CD4-positive, alpha-beta memory T cell (primary cell): ENCODE results near the gene GLMN. TPM values are rescaled to one million over a fixed set of nuclear protein-coding genes. Genes with fewer than 3 reads are reported as not detected.

Experiments used
- CTCF ChIA-PET: fragments of 350-600 bp; sonication (Branson Sonifier 250); formaldehyde crosslinking; loops from one replicate; lab custom pipeline; 2021; ENCODE audit warnings: inconsistent platforms; ENCODE audit not compliant: partially characterized antibody; lab: Charles Lee
- POLR2A ChIA-PET: fragments of 350-600 bp; sonication (Branson Sonifier 250); formaldehyde crosslinking; loops from one replicate; lab custom pipeline; 2021; ENCODE audit not compliant: partially characterized antibody; lab: Charles Lee
- DNase-seq, 5 donors: peaks; one replicate each; pipeline versions ENCODE4 v3.0.0 to v3.0.0-alpha.2; 2020 to 2022; ENCODE audit warnings: mixed read lengths in 1 of 5
- H3K27ac ChIP-seq: one replicate; pipeline ENCODE4 v1.7.0; 2013; ENCODE audit warnings: low read depth, low read length
- H3K27me3 ChIP-seq: 2 replicates; pipeline ENCODE4 v1.7.0; 2013; ENCODE audit warnings: mild to moderate bottlenecking, low read length, moderate library complexity; ENCODE audit not compliant: insufficient read depth
- H3K36me3 ChIP-seq: 2 replicates; pipeline ENCODE4 v1.7.0; 2013; ENCODE audit warnings: mild to moderate bottlenecking, low read length, moderate library complexity; ENCODE audit not compliant: insufficient read depth
- H3K4me1 ChIP-seq: 2 replicates; pipeline ENCODE4 v1.7.0; 2013; ENCODE audit warnings: mild to moderate bottlenecking, low read length, moderate library complexity; ENCODE audit not compliant: insufficient read depth
- H3K4me3 ChIP-seq, 2 donors: one replicate each; pipeline ENCODE4 v1.7.0; 2013; ENCODE audit warnings: low read length in 2 of 2, mild to moderate bottlenecking in 1 of 2
- H3K9me3 ChIP-seq, 2 donors: one replicate each; pipeline ENCODE4 v1.7.0; 2013; ENCODE audit warnings: low read length in 2 of 2, control low read depth in 1 of 2; ENCODE audit not compliant: control insufficient read depth in 1 of 2
- H3K27ac Mint-ChIP-seq, 7 donors: one replicate each; pipeline ENCODE4 v1.8.0; 2020 to 2021; ENCODE audit warnings: mixed read lengths in 7 of 7, mild to moderate bottlenecking in 6 of 7, inconsistent platforms in 3 of 7, moderate library complexity in 3 of 7
- H3K27me3 Mint-ChIP-seq, 2 donors: one replicate each; pipeline ENCODE4 v1.8.0; 2020 to 2021; ENCODE audit warnings: mixed read lengths in 2 of 2
- H3K36me3 Mint-ChIP-seq, 2 donors: one replicate each; pipeline ENCODE4 v1.8.0; 2020 to 2021; ENCODE audit warnings: mixed read lengths in 2 of 2, inconsistent platforms in 1 of 2, mild to moderate bottlenecking in 1 of 2
- H3K4me1 Mint-ChIP-seq, 4 donors: one replicate each; pipeline ENCODE4 v1.8.0; 2020 to 2021; ENCODE audit warnings: mixed read lengths in 4 of 4, mild to moderate bottlenecking in 1 of 4
- H3K4me3 Mint-ChIP-seq, 8 donors: one replicate each; pipeline ENCODE4 v1.8.0; 2020 to 2021; ENCODE audit warnings: mixed read lengths in 8 of 8, mild to moderate bottlenecking in 7 of 8, moderate library complexity in 6 of 8, inconsistent platforms in 3 of 8
- H3K9me3 Mint-ChIP-seq, 8 donors: one replicate each; pipeline ENCODE4 v1.8.0; 2020 to 2021; ENCODE audit warnings: mixed read lengths in 8 of 8, mild to moderate bottlenecking in 5 of 8, inconsistent platforms in 3 of 8, moderate library complexity in 1 of 8
- intact Hi-C: fragments of 100-400 bp; cut with micrococcal nuclease; formaldehyde crosslinking; loops from one replicate; pipeline ENCODE4 v1.15.1; 2023
- polyA plus RNA-seq, 2 donors: library from polyadenylated mRNA; unstranded; fragments of 300-500 nt; fragmentation: Illumina TruSeq; gene quantifications; one replicate each; pipeline ENCODE4 v1.2.3, GENCODE V29; 2021
- total RNA-seq, 2 experiments: library from RNA; stranded (reverse); gene quantifications; one replicate each; pipeline ENCODE4 v1.2.3, GENCODE V29; 2021

GLMN gene
- 10 to 100 TPM; 13.9 to 14.7 TPM for total RNA-seq
- 10 to 100 TPM; 12.5 to 13.4 TPM for polyA plus RNA-seq

DNA sequence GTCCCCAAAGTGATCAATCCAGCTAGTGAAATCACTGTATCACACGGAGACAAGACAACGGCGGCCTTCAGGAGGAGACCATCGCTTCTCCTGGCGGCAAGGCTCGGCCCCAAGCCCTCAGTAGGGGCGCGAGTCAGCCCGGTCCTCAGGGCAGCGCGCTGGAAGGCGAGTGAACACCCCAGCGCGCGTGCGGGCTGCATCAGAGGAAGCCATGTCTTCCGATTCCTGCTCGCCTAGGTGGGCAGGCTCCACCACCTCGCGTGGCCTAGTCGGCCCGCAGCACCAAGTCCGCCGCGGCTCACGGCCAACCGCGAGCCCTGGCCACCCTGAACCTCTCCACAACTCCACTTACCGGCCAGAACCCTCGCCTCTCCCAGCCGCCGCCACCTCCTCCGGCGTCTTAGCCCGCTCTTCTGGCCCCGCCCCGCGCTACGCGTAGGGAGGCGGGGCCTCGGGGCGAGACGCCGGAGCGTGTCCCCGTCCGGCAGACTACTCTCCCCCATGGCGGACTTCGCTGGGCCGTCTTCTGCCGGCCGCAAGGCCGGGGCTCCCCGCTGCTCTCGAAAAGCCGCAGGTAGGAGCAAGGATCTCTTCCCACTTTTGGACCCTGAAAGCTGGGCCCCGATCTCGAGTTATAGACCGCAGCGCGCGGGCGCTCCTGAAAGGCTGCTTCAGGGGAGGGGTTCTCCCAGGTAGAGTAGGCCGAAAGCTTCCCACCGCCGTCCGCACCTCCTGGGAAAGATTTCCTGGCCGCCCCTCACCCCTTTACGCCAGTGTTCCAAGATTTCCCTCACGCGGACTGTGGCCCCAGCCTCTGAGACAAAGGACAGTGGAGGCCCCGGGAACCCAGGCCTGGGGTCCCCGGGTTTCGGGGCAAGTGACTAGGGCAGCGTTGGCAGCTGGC, at the start of gene GLMN, which contains the start of gene RPAP2:
GLMN (minus strand) TSS at position 415 of the 904 bp plus-strand sequence. CDS start 988 bp downstream, outside the sequence.
RPAP2 (plus strand) TSS at position 487 of the 904 bp plus-strand sequence; CDS start at position 502, 15 bp downstream.
- Histone ChIP-seq H3K27ac (peak within 1 kb of the TSS; percentile 88), H3K4me1 (peaks cover 29% of the 10 kb centered on the region), H3K36me3 (peaks cover 5% of the 10 kb centered on the region), H3K27me3 (no peaks in the 10 kb centered on the region), H3K9me3 (no peaks in the 10 kb centered on the region), H3K4me3 (peak within 1 kb of the TSS; percentile 75 to 87)
- Mint-ChIP-seq H3K36me3 (peaks cover 21 to 47% of the 10 kb centered on the region in 2 donors), H3K9me3 (no peaks in the 10 kb centered on the region), H3K4me3 (peak within 1 kb of the TSS; percentile 95 to 99 (median 98)), H3K27ac (peak within 1 kb of the TSS; percentile 87 to 99 (median 98)), H3K4me1 (peaks cover 23 to 51% (median 26%) of the 10 kb centered on the region in 4 donors), H3K27me3 (no peaks in the 10 kb centered on the region)
- intact Hi-C loops: loop anchor here (5.0 kb wide), 3 partner anchors 188 to 797 kb away; partner anchors contain the start of genes BTBD8, CDC7 and GFI1
- CTCF ChIA-PET: interaction anchor here (0.7 to 3.7 kb wide), 7 partner anchors 10 to 306 kb away, joined by 3 to 19 read pairs (median 4); no protein-coding TSS in a partner anchor
- POLR2A ChIA-PET: interaction anchor here (0.6 to 2.8 kb wide), 10 partner anchors 10 to 330 kb away, joined by 3 to 12 read pairs (median 3); no protein-coding TSS in a partner anchor
- peak; percentile 69 to 79 (median 75) for DNase-seq

DNA sequence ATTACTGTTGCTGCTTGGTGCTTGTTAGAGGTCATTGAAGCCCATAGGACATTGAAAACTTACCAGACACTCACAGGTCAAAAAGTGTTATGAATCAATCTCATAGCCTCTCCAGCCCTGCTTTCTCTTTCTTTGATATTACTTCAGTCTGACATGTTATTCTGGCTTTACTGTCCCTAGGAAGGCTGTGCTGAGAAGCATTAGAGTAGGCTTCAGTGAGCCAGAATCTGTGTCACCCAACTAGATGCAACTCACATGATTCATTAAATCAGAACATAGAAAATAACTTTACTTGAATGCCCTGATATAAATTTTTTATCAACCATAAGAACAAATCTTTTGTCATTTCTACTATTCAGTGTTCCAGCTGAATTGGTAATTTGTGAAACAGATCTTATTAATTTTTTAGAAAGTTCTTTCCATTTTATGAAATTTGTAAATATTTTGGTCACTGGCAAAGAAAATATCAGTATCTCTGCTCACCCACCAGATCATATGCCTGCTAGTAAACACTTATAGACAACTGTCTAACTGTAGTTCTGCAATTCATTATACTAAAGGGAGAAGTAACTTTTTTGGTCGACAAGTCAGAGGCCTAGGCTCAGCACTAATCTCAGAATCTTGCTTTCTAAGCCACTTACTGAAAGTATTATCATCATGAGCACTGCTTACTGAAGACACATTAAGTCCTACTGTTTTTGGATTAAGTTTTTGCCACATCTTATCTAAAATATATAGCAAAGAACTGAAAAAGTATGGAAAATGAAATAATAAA, 48.3 kb upstream of the GLMN start:
- no peak overlapping the region for H3K27ac ChIP-seq
- H3K9me3 Mint-ChIP-seq: peaks cover 0 to 4% (median 0%) of the 10 kb centered on the region in 8 donors
- H3K36me3 ChIP-seq: no peaks in the 10 kb centered on the region
- peaks cover 0 to 2% (median under 1%) of the 10 kb centered on the region in 4 donors for H3K4me1 Mint-ChIP-seq
- H3K4me3 Mint-ChIP-seq: no peak overlapping the region
- H3K4me3 ChIP-seq: no peak overlapping the region
- H3K36me3 Mint-ChIP-seq: peaks cover 44 to 47% of the 10 kb centered on the region in 2 donors
- CTCF ChIA-PET: no interaction called here
- no peaks in the 10 kb centered on the region for H3K27me3 Mint-ChIP-seq
- H3K9me3 ChIP-seq: no peaks in the 10 kb centered on the region
- DNase-seq: no peak
- H3K27ac Mint-ChIP-seq: no peak overlapping the region
- no peaks in the 10 kb centered on the region for H3K4me1 ChIP-seq
- POLR2A ChIA-PET: no interaction called here
- intact Hi-C loops: no loop called here
- no peaks in the 10 kb centered on the region for H3K27me3 ChIP-seq

DNA sequence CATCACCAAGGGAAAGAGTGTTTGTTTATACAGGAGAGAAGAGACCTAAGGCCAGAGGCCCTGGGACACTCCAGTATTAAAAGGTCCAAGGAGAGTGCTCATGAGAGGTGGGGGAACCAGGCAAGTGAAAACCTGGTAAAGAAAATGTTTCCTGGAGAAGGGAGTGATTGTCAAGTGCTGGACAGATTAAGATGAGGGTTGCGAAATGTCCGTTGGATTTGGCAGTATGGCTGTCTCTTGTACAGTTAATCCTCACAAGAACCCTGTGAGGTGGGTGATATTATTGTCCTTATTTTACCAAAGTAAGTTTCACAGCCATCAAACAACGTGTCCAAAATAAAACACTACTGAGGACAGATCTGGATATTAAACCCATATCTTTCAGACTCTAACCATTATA, 44.3 kb upstream of the GLMN start:
- H3K4me1 ChIP-seq: no peaks in the 10 kb centered on the region
- Mint-ChIP-seq H3K9me3 (no peaks in the 10 kb centered on the region), H3K4me3 (no peak overlapping the region), H3K4me1 (peaks cover 0 to 2% (median under 1%) of the 10 kb centered on the region in 4 donors), H3K27ac (peak overlapping the region in 2 of 7 donors; percentile 29 to 66), H3K36me3 (peaks cover 36 to 37% of the 10 kb centered on the region in 2 donors), H3K27me3 (no peaks in the 10 kb centered on the region)
- H3K4me3 ChIP-seq: no peak overlapping the region
- no peak for DNase-seq
- H3K9me3 ChIP-seq: no peaks in the 10 kb centered on the region
- intact Hi-C loops: no loop called here
- no peak overlapping the region for H3K27ac ChIP-seq
- POLR2A ChIA-PET: no interaction called here
- no peaks in the 10 kb centered on the region for H3K36me3 ChIP-seq
- CTCF ChIA-PET: no interaction called here
- no peaks in the 10 kb centered on the region for H3K27me3 ChIP-seq

DNA sequence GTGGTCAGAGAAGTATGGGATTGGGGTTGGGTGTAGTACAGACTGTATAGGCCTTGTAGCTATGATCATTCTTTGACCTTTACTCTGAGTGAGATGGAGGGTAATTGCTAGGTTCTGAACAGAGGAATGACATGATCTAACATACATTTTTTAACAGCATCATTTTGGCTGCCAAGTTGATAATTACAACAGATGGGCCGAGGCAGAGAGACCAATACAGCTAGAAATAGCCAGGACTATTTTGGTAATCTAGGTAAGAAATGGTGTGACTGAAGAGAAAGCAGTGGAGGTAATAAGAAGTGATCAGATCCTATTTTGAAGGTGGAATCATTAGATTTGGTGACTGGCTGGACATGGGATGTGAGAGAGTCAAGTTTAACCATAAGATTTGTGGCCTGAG, 43.6 kb upstream of the GLMN start:
- Mint-ChIP-seq H3K4me3 (no peak overlapping the region), H3K9me3 (no peaks in the 10 kb centered on the region), H3K36me3 (peaks cover 32 to 35% of the 10 kb centered on the region in 2 donors), H3K27ac (peak overlapping the region in 1 of 7 donors; percentile 30), H3K4me1 (peaks cover 0 to 2% (median 0%) of the 10 kb centered on the region in 4 donors), H3K27me3 (no peaks in the 10 kb centered on the region)
- no peaks in the 10 kb centered on the region for H3K36me3 ChIP-seq
- no peaks in the 10 kb centered on the region for H3K9me3 ChIP-seq
- no peaks in the 10 kb centered on the region for H3K27me3 ChIP-seq
- no peak for DNase-seq
- no peaks in the 10 kb centered on the region for H3K4me1 ChIP-seq
- intact Hi-C loops: no loop called here
- no peak overlapping the region for H3K27ac ChIP-seq
- CTCF ChIA-PET: no interaction called here
- no peak overlapping the region for H3K4me3 ChIP-seq
- POLR2A ChIA-PET: no interaction called here

DNA sequence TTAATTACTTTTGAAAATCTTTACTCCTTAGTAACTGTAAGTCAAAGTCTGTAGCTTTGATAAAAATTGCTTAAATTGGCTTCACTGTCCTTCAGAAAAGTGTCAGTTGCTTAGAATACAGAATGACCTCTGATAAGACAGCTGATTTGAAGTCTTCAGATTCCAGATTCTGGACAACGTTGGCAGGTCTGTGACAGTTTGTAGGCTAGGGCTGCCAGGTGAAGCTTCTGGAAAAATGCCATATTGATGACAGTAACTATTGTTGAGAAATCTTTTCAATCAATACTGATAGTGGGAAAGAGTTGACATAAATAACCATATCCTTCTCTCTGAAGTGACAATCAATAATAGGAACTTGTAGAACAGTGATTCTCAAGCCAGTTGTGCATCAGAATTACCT, 41.4 kb upstream of the GLMN start:
- ChIA-PET CTCF (no interaction called here), POLR2A (no interaction called here)
- Histone ChIP-seq H3K27ac (no peak overlapping the region), H3K4me3 (no peak overlapping the region), H3K36me3 (no peaks in the 10 kb centered on the region), H3K27me3 (no peaks in the 10 kb centered on the region), H3K4me1 (no peaks in the 10 kb centered on the region), H3K9me3 (no peaks in the 10 kb centered on the region)
- Mint-ChIP-seq H3K9me3 (no peaks in the 10 kb centered on the region), H3K36me3 (peaks cover 30 to 36% of the 10 kb centered on the region in 2 donors), H3K4me1 (peaks cover 0 to 3% (median 0%) of the 10 kb centered on the region in 4 donors), H3K27ac (no peak overlapping the region), H3K27me3 (no peaks in the 10 kb centered on the region), H3K4me3 (no peak overlapping the region)
- intact Hi-C loops: no loop called here
- no peak for DNase-seq

- peaks cover 37 to 55% of the 10 kb centered on the region in 2 donors for H3K36me3 Mint-ChIP-seq
- H3K9me3 ChIP-seq: no peaks in the 10 kb centered on the region
- peaks cover 0 to 6% (median under 1%) of the 10 kb centered on the region in 8 donors for H3K9me3 Mint-ChIP-seq
- POLR2A ChIA-PET: no interaction called here
- H3K36me3 ChIP-seq: no peaks in the 10 kb centered on the region
- CTCF ChIA-PET: interaction anchor here (0.7 kb wide), 1 partner anchor 18 kb away, joined by 3 read pairs; no protein-coding TSS in a partner anchor
- H3K27me3 Mint-ChIP-seq: no peaks in the 10 kb centered on the region
- no peak overlapping the region for H3K4me3 ChIP-seq
- intact Hi-C loops: no loop called here
- no peaks in the 10 kb centered on the region for H3K27me3 ChIP-seq
- H3K27ac ChIP-seq: no peak overlapping the region
- H3K27ac Mint-ChIP-seq: peak overlapping the region in 1 of 7 donors; percentile 62
- H3K4me1 ChIP-seq: no peaks in the 10 kb centered on the region
- peaks cover 0 to 13% (median 8%) of the 10 kb centered on the region in 4 donors for H3K4me1 Mint-ChIP-seq
- no peak overlapping the region for H3K4me3 Mint-ChIP-seq
- DNase-seq: no peak
Measured at GRCh38 chr1:92333668-92334067, 34.9 kb upstream of the GLMN start.
